GM18867 (cell line): ENCODE results near the gene VSX2.
"Not testable (repeated sequence)": the region's sequence is repeated elsewhere in the genome, so short reads cannot be mapped to it uniquely, and the experiment has no call there.

Source experiments
- ATAC-seq: cut with Tn5 transposase; IDR thresholded peaks from one replicate; pipeline ENCODE4 v1.9.1; 2021; ENCODE audit warnings: mild to moderate bottlenecking, moderate library complexity; ENCODE audit not compliant: unreplicated experiment

Gene VSX2

GRCh38 chr14:74258764-74259035 is 19.5 kb downstream of the VSX2 start:
- ATAC-seq: no peak

DNA sequence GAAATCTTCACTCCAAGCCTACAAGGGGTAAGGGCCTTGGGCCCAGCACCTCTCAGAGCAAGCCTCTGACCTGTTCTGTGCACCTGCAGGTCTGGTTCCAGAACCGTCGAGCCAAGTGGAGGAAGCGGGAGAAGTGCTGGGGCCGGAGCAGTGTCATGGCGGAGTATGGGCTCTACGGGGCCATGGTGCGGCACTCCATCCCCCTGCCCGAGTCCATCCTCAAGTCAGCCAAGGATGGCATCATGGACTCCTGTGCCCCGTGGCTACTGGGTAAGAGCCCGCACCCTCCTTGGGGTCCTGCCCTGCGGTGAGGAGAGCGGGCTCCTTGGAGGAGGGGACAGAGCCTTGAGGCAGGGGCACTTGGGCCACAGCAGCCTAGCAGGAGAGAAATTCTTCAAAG is 20.3 kb downstream of the VSX2 start:
- no peak for ATAC-seq

DNA sequence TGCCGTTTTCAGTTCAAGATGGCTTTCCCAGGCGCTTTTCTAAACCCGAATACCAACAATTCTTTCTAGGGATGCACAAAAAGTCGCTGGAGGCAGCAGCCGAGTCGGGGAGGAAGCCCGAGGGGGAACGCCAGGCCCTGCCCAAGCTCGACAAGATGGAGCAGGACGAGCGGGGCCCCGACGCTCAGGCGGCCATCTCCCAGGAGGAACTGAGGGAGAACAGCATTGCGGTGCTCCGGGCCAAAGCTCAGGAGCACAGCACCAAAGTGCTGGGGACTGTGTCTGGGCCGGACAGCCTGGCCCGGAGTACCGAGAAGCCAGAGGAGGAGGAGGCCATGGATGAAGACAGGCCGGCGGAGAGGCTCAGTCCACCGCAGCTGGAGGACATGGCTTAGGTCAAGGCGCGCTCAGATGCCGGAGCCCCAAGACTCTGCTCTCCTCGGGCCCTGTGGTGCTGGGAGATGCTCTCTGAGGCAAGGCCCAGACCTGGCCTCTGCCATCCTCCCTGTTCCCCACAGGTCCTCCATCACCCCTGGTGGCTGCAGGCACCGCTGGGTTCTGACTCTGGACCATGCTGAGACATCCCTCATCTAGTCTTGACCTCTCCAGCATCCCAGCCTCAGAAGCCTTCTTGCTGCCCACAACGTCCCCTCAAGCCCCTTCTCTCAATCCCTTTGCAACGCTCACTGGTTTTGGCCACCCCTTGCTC is 21.4 kb downstream of the VSX2 start:
- no peak for ATAC-seq

DNA sequence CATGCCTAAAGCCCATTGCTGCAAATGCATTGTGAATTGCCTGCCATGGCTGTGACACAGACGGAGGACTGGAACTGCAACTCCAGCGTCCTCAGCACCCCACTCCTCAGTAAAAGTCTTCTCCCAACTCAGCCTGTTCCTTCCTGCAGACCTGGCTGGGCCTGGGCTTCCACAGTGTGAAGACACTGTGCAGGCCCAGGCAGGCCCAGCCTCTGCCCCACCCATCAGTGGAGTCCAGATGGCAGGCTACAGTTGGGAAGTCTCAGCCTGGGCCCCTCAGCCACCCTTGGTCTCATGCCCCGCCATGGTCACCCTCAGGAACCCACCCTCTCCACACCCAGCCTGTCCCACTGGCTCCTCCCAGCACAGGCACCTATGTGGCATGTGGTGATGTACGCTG is 22.0 kb downstream of the VSX2 start:
- ATAC-seq: no peak

GRCh38 chr14:74262076-74262475 is 22.8 kb downstream of the VSX2 start:
- no peak for ATAC-seq

DNA sequence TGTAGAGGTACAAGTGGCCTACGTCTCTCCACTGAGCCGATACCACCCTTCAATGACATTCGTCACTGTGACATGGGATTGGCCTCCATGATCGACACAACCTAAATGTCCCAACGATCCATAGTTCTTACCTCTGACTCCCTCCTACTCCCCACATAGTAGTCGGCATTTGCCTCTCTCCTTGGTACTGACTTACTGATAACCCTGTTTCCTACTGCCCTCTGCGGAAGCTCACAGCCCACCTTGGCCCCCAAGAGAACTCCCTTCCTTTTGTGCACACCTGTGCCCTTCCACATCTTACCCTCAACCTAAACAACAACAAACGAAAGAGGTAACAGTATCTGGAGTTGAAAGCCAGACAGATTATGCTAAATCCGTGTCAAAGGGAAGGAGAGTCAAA is 23.9 kb downstream of the VSX2 start:
- ATAC-seq: no peak

GRCh38 chr14:74263921-74264320 is 24.7 kb downstream of the VSX2 start:
- no peak for ATAC-seq

DNA sequence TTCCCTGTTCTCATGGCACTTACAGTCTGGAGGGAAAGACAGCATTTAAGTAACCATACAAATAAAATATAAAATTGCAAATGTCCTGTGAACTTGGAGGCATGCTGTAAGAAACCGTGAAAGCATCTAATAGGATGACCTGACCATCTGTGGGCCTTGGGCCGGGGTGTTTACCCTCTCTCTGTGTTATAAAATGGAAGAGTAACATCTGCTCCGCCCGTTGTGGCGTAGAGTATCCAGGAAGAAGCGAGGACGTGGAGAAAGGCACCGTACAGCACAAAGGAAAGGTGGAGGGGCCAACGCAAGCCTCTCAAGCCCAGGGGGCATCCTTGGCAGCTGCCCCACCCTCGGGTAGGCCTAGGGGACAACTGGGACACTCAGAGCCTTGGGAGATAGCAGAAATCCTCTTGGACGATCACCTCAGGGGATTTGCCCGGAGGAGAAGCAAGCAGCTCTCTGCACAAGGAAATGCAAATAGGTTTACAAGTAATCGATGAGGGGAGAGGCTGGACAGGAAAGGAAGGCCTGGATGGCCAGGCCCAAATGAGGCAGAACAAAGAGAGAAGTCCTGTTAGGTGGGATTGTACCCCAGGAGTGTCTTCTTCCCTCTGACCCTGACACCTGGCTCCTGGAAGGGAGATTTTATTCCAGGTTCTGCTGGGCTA is 26.2 kb downstream of the VSX2 start:
- ATAC-seq: no peak

DNA sequence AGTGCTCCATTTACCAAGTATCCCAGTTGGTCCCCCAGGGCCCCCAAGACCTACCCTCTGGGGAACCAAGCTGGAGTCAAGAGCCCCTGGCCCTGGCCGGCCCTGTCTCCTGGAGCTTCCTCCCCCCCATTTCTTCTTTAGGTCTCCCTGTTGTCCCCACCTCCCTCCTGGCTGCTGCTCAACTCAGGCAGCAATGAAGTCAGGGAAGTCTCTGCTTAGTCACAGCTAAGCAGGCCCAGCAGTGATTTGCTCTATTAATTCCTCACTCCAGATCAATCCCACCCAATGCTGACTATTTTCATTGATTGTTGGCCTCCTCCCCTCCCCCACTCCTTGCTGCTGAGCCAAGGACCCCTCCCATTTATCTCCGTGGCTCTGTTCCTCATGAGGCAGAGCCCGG is 28.3 kb downstream of the VSX2 start:
- ATAC-seq: no peak

DNA sequence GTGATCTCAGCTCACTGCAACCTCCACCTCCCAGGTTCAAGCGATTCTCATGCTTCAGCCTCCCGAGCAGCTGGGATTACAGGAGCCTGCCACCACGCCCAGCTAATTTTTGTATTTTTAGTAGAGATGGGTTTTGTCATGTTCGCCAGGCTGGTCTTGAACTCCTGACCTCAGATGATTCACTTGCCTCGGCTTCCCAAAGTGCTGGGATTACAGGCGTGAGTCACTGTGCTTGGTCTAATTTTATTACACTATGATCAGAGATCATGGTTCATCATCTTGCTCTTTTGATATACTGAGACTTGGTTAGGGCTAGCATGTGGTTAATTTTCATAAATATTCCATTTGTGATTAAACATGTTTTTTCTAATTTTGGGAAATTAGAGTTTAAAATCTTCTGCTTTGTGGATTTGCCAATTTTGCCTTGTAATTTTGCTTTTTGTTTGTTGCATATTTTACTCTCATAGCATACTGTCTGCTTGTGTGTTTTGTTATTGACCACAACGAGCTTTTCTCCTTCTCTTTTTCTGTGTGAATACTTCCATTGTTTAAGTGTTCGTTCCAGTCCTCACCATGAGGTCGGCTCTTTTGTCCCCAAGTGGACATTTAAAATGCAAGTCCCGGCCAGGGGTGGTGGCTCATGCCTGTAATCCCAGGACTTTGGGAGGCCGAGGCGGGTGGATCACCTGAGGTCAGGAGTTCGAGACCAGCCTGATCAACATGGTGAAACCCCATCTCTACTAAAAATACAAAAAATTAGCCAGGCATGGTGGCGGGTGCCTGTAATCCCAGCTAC is 31.3 kb downstream of the VSX2 start:
- not testable (repeated sequence) for ATAC-seq

DNA sequence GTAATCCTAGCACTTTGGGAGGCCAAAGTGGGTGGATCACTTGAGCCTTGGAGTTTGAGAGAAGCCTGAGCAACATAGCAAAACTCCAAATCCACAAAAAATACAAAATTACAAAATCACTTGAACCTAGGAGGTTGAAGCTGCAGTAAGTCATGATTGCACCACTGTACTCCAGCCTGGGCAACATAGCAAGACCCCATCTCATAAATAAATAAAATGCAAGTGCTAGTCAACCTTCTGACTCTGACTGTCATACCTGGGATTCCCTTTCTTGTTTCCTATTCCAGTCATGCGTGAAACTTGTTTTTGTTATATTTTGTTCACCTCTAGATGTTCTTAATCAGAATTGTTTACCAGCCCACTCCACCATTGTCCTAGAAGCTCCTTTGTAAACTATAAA is 32.1 kb downstream of the VSX2 start:
- no peak for ATAC-seq

GRCh38 chr14:74275241-74275841 is 36.1 kb downstream of the VSX2 start:
- no peak for ATAC-seq

- no peak for ATAC-seq
Observed at GRCh38 chr14:74278080-74278479, 38.8 kb downstream of the VSX2 start.

DNA sequence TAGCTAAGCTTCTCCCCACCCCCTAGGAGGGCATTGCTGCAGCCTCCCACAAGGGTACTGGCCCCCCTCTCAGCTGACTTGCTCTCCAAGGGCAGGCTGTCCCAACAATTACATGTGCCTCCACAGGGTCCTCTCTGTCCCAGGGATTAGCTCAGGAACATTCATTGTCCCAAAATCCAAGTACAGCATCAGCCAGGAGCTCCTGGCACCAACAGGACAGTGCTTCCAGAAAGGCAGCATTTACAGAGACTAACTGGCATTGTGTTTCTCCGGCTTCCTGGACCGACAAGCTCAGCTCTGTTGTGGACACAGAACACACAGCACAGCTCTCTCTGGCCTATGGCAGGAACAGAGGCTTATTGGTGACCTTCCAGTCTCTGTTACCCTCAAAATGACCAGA is 41.8 kb downstream of the VSX2 start:
- no peak for ATAC-seq

DNA sequence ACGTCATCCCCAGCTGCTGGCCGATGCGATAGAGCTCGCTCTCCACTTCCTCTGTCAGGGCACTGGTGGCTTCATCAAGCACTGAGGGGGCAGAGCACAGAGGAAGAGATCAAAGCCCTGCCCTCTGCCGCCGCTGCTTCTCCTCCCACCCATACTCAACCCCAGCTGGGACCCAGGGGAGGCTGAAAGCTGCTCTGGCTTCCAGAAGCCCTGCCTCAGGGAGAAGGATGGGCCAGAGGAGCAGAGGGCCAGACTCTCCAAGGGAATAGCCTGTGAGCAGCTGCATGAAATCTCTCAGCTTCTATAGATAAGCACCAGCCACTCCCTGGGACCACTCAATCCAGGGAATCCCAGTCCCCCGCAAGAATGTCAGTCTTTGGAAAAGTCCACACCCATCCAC is 47.5 kb downstream of the VSX2 start:
- ATAC-seq: no peak

- ATAC-seq: no peak
Observed at GRCh38 chr14:74289801-74290200, 50.6 kb downstream of the VSX2 start.

DNA sequence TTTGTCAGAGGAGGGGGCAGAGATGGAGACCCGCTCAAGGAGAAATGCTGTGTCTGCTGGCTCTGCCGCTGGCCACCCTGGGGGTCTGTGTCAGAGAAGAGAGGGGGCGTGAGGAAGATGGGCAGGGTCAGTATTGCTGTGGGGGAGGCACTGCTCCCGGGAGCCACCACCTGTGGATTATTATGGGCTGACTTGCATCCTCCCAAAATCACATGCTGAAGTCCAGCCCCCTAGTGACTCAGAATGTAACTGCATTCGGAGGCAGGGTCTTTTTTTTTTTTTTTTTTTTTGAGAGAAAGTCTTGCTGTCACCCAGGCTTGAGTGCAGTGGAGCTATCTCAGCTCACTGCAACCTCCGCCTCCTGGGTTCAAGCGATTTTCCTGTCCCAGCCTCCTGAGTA is 51.2 kb downstream of the VSX2 start:
- no peak for ATAC-seq

- ATAC-seq: no peak
Observed at GRCh38 chr14:74292061-74292460, 52.8 kb downstream of the VSX2 start.

DNA sequence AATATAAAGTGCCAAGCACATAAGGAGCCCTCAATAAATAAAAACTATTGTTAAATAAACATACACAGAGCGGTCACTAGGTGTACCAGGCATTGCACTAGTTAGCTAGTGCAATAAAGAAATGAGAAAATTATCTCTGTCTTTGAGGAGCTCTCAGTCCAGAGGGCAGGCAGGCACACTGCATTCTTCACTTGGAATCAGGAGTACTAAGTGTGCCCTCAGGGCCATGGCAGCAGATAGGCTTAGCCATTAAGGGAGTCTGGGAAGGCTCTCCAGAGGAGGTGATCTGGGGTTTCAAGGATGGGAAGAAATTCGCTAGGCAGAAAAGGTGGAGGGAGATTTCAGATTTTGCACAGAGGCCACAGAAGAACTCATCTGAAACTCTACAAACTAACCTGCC is 54.4 kb downstream of the VSX2 start:
- no peak for ATAC-seq

- no peak for ATAC-seq
Observed at GRCh38 chr14:74296037-74296467, 56.8 kb downstream of the VSX2 start.

GRCh38 chr14:74297986-74298385 is 58.7 kb downstream of the VSX2 start:
- ATAC-seq: no peak

- ATAC-seq: no peak
Observed at GRCh38 chr14:74299061-74299545, 59.9 kb downstream of the VSX2 start.
